ENCODE data around the gene EML1. TPM values are rescaled to one million over a fixed set of nuclear protein-coding genes. Genes with fewer than 3 reads are reported as not detected.
A peak's percentile ranks its signal among the peaks of the same experiment; 100 is the strongest.

The EML1 gene
- total RNA-seq, 3 donors from 2014 or later: 5.4 to 82.5 (median 8.1) TPM

DNA sequence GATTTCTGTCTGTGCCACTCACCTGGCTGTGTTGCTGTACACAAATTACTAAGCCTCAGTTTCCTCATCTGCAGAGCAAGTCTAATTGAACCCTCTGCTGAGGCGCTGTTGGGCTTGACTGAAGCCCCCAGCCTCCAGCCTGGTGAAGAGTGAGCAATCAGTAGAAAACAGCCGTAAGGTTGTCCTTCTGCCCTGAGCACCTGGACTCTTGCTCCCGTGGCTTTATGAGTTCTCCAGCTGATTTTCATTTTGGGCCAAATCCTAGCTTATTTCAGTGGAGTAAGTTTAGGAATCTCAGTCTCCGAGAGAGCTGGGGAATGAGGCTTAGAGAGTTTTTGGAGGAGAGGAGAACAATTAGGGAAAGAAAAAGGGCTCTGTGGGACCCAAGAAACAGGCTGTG, 138.1 kb downstream of the EML1 start:
- DNase-seq (no peak), ATAC-seq (no peak)
- Histone ChIP-seq H3K9me3 (no peaks in the 10 kb centered on the region), H3K4me3 (no peak overlapping the region), H3K36me3 (ENCODE audit: low read depth) (no peaks in the 10 kb centered on the region), H3K4me1 (ENCODE audit: low read depth) (no peaks in the 10 kb centered on the region)
- TF ChIP-seq, protein P1, sequence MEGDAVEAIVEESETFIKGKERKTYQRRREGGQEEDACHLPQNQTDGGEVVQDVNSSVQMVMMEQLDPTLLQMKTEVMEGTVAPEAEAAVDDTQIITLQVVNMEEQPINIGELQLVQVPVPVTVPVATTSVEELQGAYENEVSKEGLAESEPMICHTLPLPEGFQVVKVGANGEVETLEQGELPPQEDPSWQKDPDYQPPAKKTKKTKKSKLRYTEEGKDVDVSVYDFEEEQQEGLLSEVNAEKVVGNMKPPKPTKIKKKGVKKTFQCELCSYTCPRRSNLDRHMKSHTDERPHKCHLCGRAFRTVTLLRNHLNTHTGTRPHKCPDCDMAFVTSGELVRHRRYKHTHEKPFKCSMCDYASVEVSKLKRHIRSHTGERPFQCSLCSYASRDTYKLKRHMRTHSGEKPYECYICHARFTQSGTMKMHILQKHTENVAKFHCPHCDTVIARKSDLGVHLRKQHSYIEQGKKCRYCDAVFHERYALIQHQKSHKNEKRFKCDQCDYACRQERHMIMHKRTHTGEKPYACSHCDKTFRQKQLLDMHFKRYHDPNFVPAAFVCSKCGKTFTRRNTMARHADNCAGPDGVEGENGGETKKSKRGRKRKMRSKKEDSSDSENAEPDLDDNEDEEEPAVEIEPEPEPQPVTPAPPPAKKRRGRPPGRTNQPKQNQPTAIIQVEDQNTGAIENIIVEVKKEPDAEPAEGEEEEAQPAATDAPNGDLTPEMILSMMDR (IDR thresholded peaks at IDR 0.05): no peak
- intact Hi-C loops (cut with DNase I, micrococcal nuclease): no loop called here

DNA sequence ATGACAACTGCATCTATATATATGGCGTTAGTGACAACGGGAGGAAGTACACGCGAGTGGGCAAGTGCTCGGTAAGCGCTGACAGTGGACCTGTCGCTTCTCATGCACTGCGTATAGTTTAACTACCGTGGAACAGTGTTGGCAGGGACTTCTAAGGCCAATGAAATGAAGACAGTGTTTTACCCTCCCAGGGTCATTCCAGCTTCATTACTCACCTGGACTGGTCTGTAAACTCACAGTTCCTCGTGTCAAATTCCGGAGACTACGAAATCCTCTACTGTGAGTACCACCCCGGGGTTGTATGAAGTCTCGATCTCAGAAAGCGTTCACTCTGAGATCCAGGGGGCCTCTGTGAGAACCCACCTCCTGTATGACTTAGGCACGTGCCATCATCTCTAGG, 142.8 kb downstream of the EML1 start:
- TF ChIP-seq, protein P1 (IDR thresholded peaks at IDR 0.05): no peak
- ATAC-seq (no peak), DNase-seq (no peak)
- no peak overlapping the region for H3K4me3 ChIP-seq
- no peaks in the 10 kb centered on the region for H3K9me3 ChIP-seq
- no peaks in the 10 kb centered on the region for H3K36me3 ChIP-seq (ENCODE audit: low read depth)
- no peaks in the 10 kb centered on the region for H3K4me1 ChIP-seq (ENCODE audit: low read depth)
- intact Hi-C loops (cut with DNase I, micrococcal nuclease): no loop called here

DNA sequence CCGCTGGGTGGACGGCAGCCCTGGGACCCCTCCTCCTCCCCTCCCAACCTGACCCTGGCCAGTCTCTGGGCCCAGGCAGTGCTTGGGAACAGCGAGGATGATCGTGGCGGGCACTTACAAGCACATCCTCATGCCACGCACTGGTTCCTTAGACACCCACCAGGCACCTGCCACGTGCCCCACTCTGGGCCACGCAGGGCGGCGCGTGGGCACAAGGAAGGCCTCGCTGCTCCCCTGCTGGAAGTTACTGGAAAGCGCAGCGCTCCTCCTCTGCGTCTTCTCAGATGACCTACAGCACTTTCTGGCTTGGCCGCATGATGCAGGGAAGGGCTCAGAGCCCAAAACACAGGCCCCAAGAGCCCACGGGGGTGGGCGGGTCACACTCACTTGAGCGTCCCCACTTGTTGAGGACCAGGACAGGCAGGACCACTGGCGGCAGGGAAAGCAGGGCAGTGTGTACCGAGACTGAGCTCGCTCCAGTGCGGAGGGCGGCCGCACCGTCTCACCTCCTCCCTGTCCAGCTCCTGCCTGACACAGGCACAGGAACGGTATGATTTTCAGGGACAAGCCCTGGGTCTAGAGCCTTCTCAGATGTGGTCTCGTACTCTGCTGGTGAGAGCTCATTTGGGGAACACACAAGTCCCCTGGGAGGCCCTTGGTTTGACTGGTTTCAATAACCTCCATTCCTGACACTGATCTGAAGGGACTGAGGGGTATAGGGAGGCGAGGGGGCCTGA, 143.7 kb downstream of the EML1 start:
- TF ChIP-seq, protein P1 (IDR thresholded peaks at IDR 0.05): no peak
- H3K4me3 ChIP-seq: no peak overlapping the region
- H3K36me3 ChIP-seq (ENCODE audit: low read depth): no peaks in the 10 kb centered on the region
- no peak for DNase-seq
- no peaks in the 10 kb centered on the region for H3K9me3 ChIP-seq
- intact Hi-C loops (cut with DNase I, micrococcal nuclease): no loop called here
- no peak for ATAC-seq
- H3K4me1 ChIP-seq (ENCODE audit: low read depth): no peaks in the 10 kb centered on the region

DNA sequence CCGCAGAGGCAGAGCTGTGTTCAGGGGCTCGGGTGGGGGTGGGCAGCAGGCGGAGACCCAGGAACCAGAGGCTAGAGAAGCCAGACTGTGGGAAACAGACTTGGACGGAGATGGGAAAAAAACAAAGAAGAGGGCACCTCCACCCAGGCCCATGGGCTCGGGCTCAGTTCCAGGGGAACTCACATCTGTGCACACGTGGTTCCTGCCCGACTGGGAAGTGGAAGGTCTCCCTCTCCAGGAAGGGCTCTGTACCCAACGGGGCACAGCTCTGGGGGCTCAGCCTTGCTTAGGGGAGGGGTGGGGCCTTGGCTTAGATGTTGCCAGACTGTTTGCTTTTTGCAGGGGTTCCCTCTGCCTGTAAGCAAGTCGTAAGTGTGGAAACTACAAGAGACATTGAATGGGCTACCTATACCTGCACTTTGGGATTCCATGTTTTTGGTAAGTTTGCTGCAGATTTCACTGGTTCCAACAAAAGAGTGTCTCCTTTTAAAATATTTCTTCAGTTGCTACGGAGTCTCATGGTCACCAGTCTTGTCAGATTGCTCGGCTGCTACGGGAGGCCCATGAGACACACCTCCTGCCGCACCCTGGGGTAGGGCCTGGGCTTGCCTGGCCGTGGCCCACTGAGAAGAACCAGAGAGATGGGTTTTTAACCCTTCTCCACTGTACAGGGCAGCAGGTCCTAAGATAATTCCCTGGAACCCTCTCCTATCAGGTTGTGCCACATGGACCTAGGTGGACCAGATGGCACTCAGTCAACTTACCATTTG, 144.4 kb downstream of the EML1 start:
- H3K9me3 ChIP-seq: no peaks in the 10 kb centered on the region
- peak; percentile 46 for ATAC-seq
- no peaks in the 10 kb centered on the region for H3K36me3 ChIP-seq (ENCODE audit: low read depth)
- TF ChIP-seq, protein P1 (IDR thresholded peaks at IDR 0.05): no peak
- no peaks in the 10 kb centered on the region for H3K4me1 ChIP-seq (ENCODE audit: low read depth)
- peak in 2 of 3 donors; percentile 49 to 82 for DNase-seq
- intact Hi-C loops (cut with DNase I, micrococcal nuclease): no loop called here
- H3K4me3 ChIP-seq: no peak overlapping the region

DNA sequence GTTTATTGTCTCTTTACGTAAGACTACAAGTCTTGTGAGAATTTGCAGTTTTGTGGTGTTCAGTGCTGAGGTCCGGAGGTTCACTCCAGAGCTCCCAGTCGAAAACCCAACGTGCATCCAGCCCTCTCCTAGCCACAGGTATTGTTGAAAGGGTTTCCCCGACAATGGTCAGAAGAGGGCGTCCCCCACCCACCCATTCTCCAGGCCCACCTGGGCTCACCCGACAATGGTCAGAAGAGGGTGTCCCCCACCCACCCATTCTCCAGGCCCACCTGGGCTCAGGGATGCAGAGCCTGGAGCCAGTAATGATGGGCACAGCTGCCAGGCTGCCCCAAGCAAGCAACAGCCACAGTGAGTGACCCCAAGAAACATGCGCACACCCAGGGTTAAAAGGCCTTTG, 145.2 kb downstream of the EML1 start:
- ATAC-seq: no peak
- Histone ChIP-seq H3K9me3 (no peaks in the 10 kb centered on the region), H3K36me3 (ENCODE audit: low read depth) (no peaks in the 10 kb centered on the region), H3K4me1 (ENCODE audit: low read depth) (no peaks in the 10 kb centered on the region), H3K4me3 (no peak overlapping the region)
- no peak for DNase-seq
- TF ChIP-seq, protein P1 (IDR thresholded peaks at IDR 0.05): no peak
- intact Hi-C loops (cut with DNase I, micrococcal nuclease): no loop called here
